ENCODE data around the gene EHD1. TPM values are rescaled to one million over a fixed set of nuclear protein-coding genes. Genes with fewer than 3 reads are reported as not detected.

The EHD1 gene
- polyA plus RNA-seq, 3 donors, result 30.3 to 212 (median 48.4) TPM

GRCh38 chr11:64836448-64837072, 41.9 kb downstream of the EHD1 start:
- H3K27ac ChIP-seq (ENCODE audit: low read depth in 1 of 2, low read length in 2 of 2), result no peak overlapping the region
- H3K27me3 Mint-ChIP-seq (ENCODE audit: low read depth in 3 of 3), result peaks cover 0 to 4% (median 3%) of the 10 kb centered on the region in 3 donors
- no peak overlapping the region for H3K27ac Mint-ChIP-seq
- H3K36me3 ChIP-seq (replicated peaks in 1 of 2; ENCODE audit: control insufficient read depth in 1 of 2, insufficient read depth in 2 of 2, low read length in 2 of 2), result no peaks in the 10 kb centered on the region
- H3K36me3 Mint-ChIP-seq, result no peaks in the 10 kb centered on the region
- no peaks in the 10 kb centered on the region for H3K9me3 Mint-ChIP-seq
- TF ChIP-seq CTCF (IDR thresholded peaks at IDR 0.05), result no peak
- intact Hi-C loops (cut with micrococcal nuclease), result no loop called here
- H3K4me3 Mint-ChIP-seq, result no peak overlapping the region
- H3K79me2 ChIP-seq (ENCODE audit: insufficient read depth, low read length), result no peaks in the 10 kb centered on the region
- 91% methylated on average over 9 of the region's 16 CpGs for WGBS (ENCODE audit: insufficient coverage)
- DNase-seq, result no peak
- no peak overlapping the region for H3K4me3 ChIP-seq (replicated peaks in 1 of 3; ENCODE audit: low read depth in 2 of 3, low read length in 3 of 3)
- H2AFZ ChIP-seq (ENCODE audit: insufficient read depth, low read depth, low read length, poor library complexity, severe bottlenecking), result no peak overlapping the region
- H3K9me3 ChIP-seq (replicated peaks in 1 of 2; ENCODE audit: control insufficient read depth in 1 of 2, insufficient read depth in 1 of 2, low read length in 2 of 2), result no peaks in the 10 kb centered on the region
- no peak overlapping the region for H3K9ac ChIP-seq (ENCODE audit: insufficient read depth, low read length, poor library complexity, severe bottlenecking)
- no peaks in the 10 kb centered on the region for H3K4me1 ChIP-seq (ENCODE audit: control insufficient read depth in 1 of 2, insufficient read depth in 2 of 2, low read length in 2 of 2)
- H3K4me1 Mint-ChIP-seq, result no peaks in the 10 kb centered on the region
- no peaks in the 10 kb centered on the region for H3K27me3 ChIP-seq (ENCODE audit: control insufficient read depth in 2 of 2, insufficient read depth in 2 of 2, low read length in 2 of 2)
- no peaks in the 10 kb centered on the region for H4K20me1 ChIP-seq (ENCODE audit: insufficient read depth, low read length)
- no peak overlapping the region for H3K4me2 ChIP-seq (replicated peaks; ENCODE audit: extremely low read depth, low read length, poor library complexity, severe bottlenecking)

DNA sequence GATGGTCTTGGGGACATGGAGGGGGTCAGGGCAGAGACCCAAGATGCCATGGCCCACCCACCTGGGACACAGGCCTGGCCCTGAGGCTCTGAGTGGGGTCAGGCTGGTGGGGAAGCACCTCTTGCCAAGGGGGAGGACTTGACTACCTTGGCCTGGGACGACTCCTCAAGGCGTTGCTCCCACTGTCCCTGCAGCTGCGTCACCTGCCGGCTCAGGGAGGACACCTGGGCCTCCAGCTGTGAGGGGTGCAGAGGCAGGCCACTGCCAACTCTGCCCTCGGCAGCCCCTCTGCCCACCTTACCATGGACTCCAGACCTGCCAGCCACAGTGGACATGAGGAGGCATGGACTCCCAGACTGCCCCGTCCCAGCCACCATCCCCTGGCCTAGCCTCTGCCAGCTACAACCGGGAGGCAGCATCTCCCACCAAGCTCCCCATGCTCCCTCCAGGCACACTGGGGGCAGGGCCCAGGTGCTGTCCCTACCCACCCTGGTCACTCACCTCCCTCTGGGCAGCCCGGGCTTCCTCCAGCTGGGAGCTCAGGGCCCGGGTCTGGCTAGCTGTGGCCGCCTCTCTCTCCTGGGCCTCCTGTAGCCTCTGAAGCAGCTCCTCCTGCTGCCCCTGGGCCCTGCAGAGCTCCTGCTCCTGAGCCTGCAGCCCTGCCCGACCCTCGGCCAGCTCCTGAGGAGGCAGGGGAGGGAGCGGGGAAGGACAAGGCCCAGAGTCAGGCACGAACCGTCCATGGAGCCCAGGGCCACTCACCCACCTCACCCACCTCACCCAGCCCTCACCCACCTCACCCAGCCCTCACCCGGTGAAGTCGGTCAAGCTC, 42.6 kb downstream of the EHD1 start:
- H3K4me1 ChIP-seq (ENCODE audit: control insufficient read depth in 1 of 2, insufficient read depth in 2 of 2, low read length in 2 of 2), result no peaks in the 10 kb centered on the region
- no peak overlapping the region for H3K27ac ChIP-seq (ENCODE audit: low read depth in 1 of 2, low read length in 2 of 2)
- no peaks in the 10 kb centered on the region for H3K27me3 ChIP-seq (ENCODE audit: control insufficient read depth in 2 of 2, insufficient read depth in 2 of 2, low read length in 2 of 2)
- 96% methylated on average over 13 of the region's 17 CpGs for WGBS (ENCODE audit: insufficient coverage)
- Mint-ChIP-seq H3K27ac (no peak overlapping the region), H3K9me3 (no peaks in the 10 kb centered on the region), H3K36me3 (no peaks in the 10 kb centered on the region), H3K4me1 (no peaks in the 10 kb centered on the region), H3K27me3 (ENCODE audit: low read depth in 3 of 3) (peaks cover 0 to 3% (median 3%) of the 10 kb centered on the region in 3 donors), H3K4me3 (no peak overlapping the region)
- no peaks in the 10 kb centered on the region for H4K20me1 ChIP-seq (ENCODE audit: insufficient read depth, low read length)
- H3K4me3 ChIP-seq (replicated peaks in 1 of 3; ENCODE audit: low read depth in 2 of 3, low read length in 3 of 3), result no peak overlapping the region
- TF ChIP-seq CTCF (IDR thresholded peaks at IDR 0.05), result no peak
- H3K79me2 ChIP-seq (ENCODE audit: insufficient read depth, low read length), result no peaks in the 10 kb centered on the region
- DNase-seq, result no peak
- no peaks in the 10 kb centered on the region for H3K36me3 ChIP-seq (replicated peaks in 1 of 2; ENCODE audit: control insufficient read depth in 1 of 2, insufficient read depth in 2 of 2, low read length in 2 of 2)
- H3K9me3 ChIP-seq (replicated peaks in 1 of 2; ENCODE audit: control insufficient read depth in 1 of 2, insufficient read depth in 1 of 2, low read length in 2 of 2), result no peaks in the 10 kb centered on the region
- no peak overlapping the region for H3K4me2 ChIP-seq (replicated peaks; ENCODE audit: extremely low read depth, low read length, poor library complexity, severe bottlenecking)
- H3K9ac ChIP-seq (ENCODE audit: insufficient read depth, low read length, poor library complexity, severe bottlenecking), result no peak overlapping the region
- H2AFZ ChIP-seq (ENCODE audit: insufficient read depth, low read depth, low read length, poor library complexity, severe bottlenecking), result no peak overlapping the region
- intact Hi-C loops (cut with micrococcal nuclease), result no loop called here

All from CD14-positive monocyte (primary cell).